Measurements from ENCODE around the gene UQCR11. TPM values are rescaled to one million over a fixed set of nuclear protein-coding genes. Genes with fewer than 3 reads are reported as not detected.

Gene UQCR11
- total RNA-seq, 1 experiment from 2014 or later: 192 TPM

Other genes with a start within 250 kb of the UQCR11 start
- gene NDUFS7, start 221.6 kb downstream of the UQCR11 start, total RNA-seq (2014; rRNA removed; shearing (Covaris generic); ENCODE audit: low replicate concordance): 19.3 and 49.5 TPM in 2 replicates
- gene GAMT, start 203.9 kb downstream of the UQCR11 start, total RNA-seq (2014; rRNA removed; shearing (Covaris generic); ENCODE audit: low replicate concordance): 22.1 and 30.7 TPM in 2 replicates
- gene DAZAP1, start 197.9 kb downstream of the UQCR11 start, total RNA-seq (2014; rRNA removed; shearing (Covaris generic); ENCODE audit: low replicate concordance): 107 and 149 TPM in 2 replicates
- 702 and 820 TPM in 2 replicates for gene RPS15, start 167.1 kb downstream of the UQCR11 start, total RNA-seq (2014; rRNA removed; shearing (Covaris generic); ENCODE audit: low replicate concordance)
- gene APC2, start 155.3 kb downstream of the UQCR11 start, total RNA-seq (2014; rRNA removed; shearing (Covaris generic); ENCODE audit: low replicate concordance): 0.59 and 2.0 TPM in 2 replicates
- 25.6 and 51.6 TPM in 2 replicates for gene C19orf25, start 126.2 kb downstream of the UQCR11 start, total RNA-seq (2014; rRNA removed; shearing (Covaris generic); ENCODE audit: low replicate concordance)
- gene PCSK4, start 115.1 kb downstream of the UQCR11 start, total RNA-seq (2014; rRNA removed; shearing (Covaris generic); ENCODE audit: low replicate concordance): 0.40 and 9.0 TPM in 2 replicates
- gene REEP6, start 114.3 kb downstream of the UQCR11 start, total RNA-seq (2014; rRNA removed; shearing (Covaris generic); ENCODE audit: low replicate concordance): 0.99 and 1.9 TPM in 2 replicates
- 1.1 TPM in 1 of 2 replicates, not detected in the other for gene ADAMTSL5, start 92.4 kb downstream of the UQCR11 start, total RNA-seq (2014; rRNA removed; shearing (Covaris generic); ENCODE audit: low replicate concordance)
- gene PLK5, start 81.4 kb downstream of the UQCR11 start, total RNA-seq (2014; rRNA removed; shearing (Covaris generic); ENCODE audit: low replicate concordance): not detected in 2 replicates
- 26.0 and 27.5 TPM in 2 replicates for gene MEX3D, start 37.1 kb downstream of the UQCR11 start, total RNA-seq (2014; rRNA removed; shearing (Covaris generic); ENCODE audit: low replicate concordance)
- gene MBD3, start 12.6 kb downstream of the UQCR11 start, total RNA-seq (2014; rRNA removed; shearing (Covaris generic); ENCODE audit: low replicate concordance): 75.8 and 119 TPM in 2 replicates
- gene TCF3, start 47.2 kb upstream of the UQCR11 start, total RNA-seq (2014; rRNA removed; shearing (Covaris generic); ENCODE audit: low replicate concordance): 78.5 and 135 TPM in 2 replicates
- not detected in 2 replicates for gene ONECUT3, start 148.0 kb upstream of the UQCR11 start, total RNA-seq (2014; rRNA removed; shearing (Covaris generic); ENCODE audit: low replicate concordance)
- not detected in 2 replicates for gene ATP8B3, start 206.8 kb upstream of the UQCR11 start, total RNA-seq (2014; rRNA removed; shearing (Covaris generic); ENCODE audit: low replicate concordance)
- gene REXO1, start 243.0 kb upstream of the UQCR11 start, total RNA-seq (2014; rRNA removed; shearing (Covaris generic); ENCODE audit: low replicate concordance): 2.2 and 4.4 TPM in 2 replicates

All from MG63 (cell line).